GM23338 (cell line): Measurements from ENCODE around the gene KCNJ18.
"Not testable (repeated sequence)": the region's sequence is repeated elsewhere in the genome, so short reads cannot be mapped to it uniquely, and the experiment has no call there.

Source experiments
- CTCF ChIP-seq, 2 experiments: fragments of 200-600 bp in 1 of 2; sonication (generic) in 1 of 2; conservative IDR thresholded peaks; 2 replicates each; pipeline versions ENCODE4 v1.5.1 to v1.6.1; 2016 to 2017; ENCODE audit warnings: antibody characterized with exemption in 2 of 2, low read depth in 2 of 2, mild to moderate bottlenecking in 2 of 2, moderate library complexity in 1 of 2
- EZH2 ChIP-seq: fragments of 200-600 bp; sonication (generic); IDR thresholded peaks from one replicate; pipeline ENCODE4 v1.8.0; 2017; ENCODE audit warnings: antibody characterized with exemption, mild to moderate bottlenecking, low read depth; ENCODE audit not compliant: unreplicated experiment
- POLR2AphosphoS5 ChIP-seq: IDR thresholded peaks from 2 replicates; pipeline ENCODE4 v1.6.1; 2016; ENCODE audit warnings: antibody characterized with exemption, low read depth

GRCh38 chr17:21683142-21683712 lies 9.1 kb upstream of the KCNJ18 start:
- TF ChIP-seq EZH2; CTCF (conservative IDR thresholded peaks at IDR 0.05; ENCODE audit: low read depth in 2 of 2); POLR2AphosphoS5: not testable (repeated sequence)
